ENCODE measurements around the gene SNCAIP.
"Not testable (repeated sequence)": the region's sequence is repeated elsewhere in the genome, so short reads cannot be mapped to it uniquely, and the experiment has no call there.

SNCAIP gene

DNA sequence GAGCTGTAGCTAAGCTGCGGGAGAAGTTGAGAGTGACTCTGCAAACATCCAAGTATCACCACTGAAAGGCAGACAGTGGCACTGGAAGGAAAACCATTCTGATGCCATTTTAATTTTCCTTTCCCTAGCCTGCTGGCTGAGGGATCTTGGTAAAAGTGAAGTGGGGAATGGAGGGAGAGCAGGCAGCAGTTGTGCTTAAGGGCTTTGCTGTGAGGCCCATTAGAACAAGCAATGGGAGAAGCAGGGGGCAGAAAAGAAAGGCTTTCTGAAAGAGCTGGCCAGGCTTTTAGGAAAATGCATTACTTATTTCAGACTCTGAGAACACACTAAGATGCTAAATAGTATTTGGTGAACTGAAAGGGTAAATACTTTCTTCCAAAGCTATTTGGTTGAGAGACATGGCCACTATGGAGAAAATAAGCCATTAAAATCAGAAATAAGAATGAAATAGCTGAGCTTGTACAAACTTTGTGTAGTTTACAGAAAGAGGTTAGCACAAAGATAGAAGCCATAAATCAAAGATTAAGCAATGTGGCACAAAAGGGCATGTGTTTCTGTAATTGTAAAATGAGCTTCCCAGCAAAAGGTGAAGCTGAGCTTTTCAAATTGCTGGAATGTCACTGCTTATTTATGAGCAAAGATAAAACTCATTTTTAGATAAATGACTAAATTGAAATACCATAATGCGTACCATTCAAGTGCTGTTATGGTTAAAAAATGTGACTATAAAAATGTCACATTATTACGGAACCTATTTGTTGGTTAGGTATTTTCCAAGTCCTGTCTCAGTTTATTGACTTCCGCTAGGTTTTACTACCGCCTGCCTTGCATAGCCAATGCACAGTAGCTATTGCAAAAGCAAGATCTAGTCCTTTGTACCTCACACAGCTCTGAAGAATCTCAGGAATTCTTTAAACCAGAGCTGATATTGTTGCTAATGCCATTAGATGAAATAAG, 20.8 kb downstream of the SNCAIP start:
- ATAC-seq (no peak), DNase-seq (ENCODE audit: low spot score in 2 of 2) (no peak)
- Mint-ChIP-seq H3K27ac (no peak overlapping the region), H3K4me1 (no peaks in the 10 kb centered on the region), H3K4me3 (no peak overlapping the region), H3K9me3 (peaks cover 5% of the 10 kb centered on the region), H3K36me3 (no peaks in the 10 kb centered on the region)

DNA sequence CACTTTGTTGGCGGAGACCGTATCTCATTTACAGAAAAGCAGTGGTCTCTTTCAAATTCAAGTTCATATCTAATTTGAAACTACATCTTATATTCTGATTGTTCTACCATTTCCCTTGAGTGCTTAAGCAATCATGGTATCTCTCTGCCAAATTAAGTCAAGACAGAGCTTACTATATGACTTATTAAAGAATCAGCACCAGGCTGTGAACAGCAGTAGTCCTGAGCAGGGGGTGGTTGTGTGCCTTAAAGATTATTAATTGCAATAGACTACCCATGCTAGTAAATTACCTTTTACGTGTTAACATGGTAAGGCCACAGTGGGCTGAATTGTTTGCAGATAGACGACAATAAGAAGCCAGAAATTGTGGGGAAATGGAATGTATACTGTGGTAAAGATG, 21.5 kb downstream of the SNCAIP start:
- H3K4me3 Mint-ChIP-seq: no peak overlapping the region
- H3K9me3 Mint-ChIP-seq: peaks cover 3% of the 10 kb centered on the region
- H3K36me3 Mint-ChIP-seq: no peaks in the 10 kb centered on the region
- no peak for DNase-seq (ENCODE audit: low spot score in 2 of 2)
- no peaks in the 10 kb centered on the region for H3K4me1 Mint-ChIP-seq
- no peak for ATAC-seq
- no peak overlapping the region for H3K27ac Mint-ChIP-seq

DNA sequence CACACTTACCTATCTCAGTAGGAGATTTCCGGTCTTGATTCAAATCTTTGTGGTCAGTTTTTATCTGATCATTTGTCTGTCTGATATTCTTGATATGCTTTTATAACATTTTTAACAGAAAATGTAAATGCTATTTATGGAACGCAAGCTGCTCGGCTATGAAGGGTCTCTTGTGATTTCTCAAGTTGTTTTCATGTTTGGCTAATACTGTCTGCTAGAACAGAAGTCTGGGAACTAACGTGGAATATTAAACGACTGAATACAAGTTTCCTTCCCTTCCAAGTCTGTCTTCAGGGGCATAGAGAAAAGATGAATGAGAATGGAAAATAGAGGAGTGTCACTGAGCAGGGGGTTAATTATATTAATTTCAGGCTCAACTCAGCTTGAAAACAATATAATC, 27.6 kb downstream of the SNCAIP start:
- H3K4me1 Mint-ChIP-seq: no peaks in the 10 kb centered on the region
- no peaks in the 10 kb centered on the region for H3K36me3 Mint-ChIP-seq
- no peak overlapping the region for H3K4me3 Mint-ChIP-seq
- DNase-seq (ENCODE audit: low spot score in 2 of 2): no peak
- H3K27ac Mint-ChIP-seq: no peak overlapping the region
- H3K9me3 Mint-ChIP-seq: no peaks in the 10 kb centered on the region
- no peak for ATAC-seq

DNA sequence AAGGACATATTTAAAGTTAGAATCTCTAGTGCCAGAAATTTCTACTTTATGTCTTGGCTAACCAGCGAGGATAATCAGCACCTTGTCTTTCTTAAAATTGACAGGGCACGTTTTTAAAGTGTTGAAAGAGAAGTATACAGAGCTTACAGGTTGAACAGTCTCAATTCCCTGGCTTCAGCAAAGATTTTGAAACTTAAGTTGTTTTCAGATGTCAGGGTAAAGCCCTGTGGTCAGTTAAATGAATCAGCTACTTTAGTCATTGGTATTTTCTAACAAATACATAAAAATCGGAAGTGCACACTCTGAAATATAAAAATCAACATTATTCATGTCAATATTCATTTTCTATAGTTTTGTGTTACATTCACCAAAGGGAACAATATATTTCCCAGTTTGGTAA, 29.1 kb downstream of the SNCAIP start:
- H3K9me3 Mint-ChIP-seq: no peaks in the 10 kb centered on the region
- H3K27ac Mint-ChIP-seq: no peak overlapping the region
- no peaks in the 10 kb centered on the region for H3K4me1 Mint-ChIP-seq
- H3K4me3 Mint-ChIP-seq: no peak overlapping the region
- no peak for DNase-seq (ENCODE audit: low spot score in 2 of 2)
- no peak for ATAC-seq
- H3K36me3 Mint-ChIP-seq: no peaks in the 10 kb centered on the region

DNA sequence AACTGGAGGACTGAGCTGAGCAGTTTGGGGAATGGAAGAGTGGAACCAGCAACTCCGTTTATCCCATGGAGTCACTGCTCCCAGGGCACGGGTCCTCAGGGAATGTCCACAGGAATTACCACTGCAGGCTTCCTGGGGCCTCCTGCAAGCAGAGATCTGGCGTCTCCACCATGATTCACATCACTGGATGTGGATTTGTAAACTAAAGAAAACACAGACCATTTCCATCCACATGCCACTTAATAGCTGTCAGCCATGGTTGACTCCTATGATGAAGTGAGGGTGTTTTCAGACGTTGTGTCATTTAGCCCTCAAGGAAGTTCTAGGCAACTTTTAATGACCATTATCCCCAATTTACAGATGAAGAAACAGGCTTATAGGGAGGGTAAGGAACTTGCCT, 30.2 kb downstream of the SNCAIP start:
- no peaks in the 10 kb centered on the region for H3K4me1 Mint-ChIP-seq
- DNase-seq (ENCODE audit: low spot score in 2 of 2): no peak
- no peaks in the 10 kb centered on the region for H3K36me3 Mint-ChIP-seq
- H3K4me3 Mint-ChIP-seq: no peak overlapping the region
- no peak overlapping the region for H3K27ac Mint-ChIP-seq
- no peaks in the 10 kb centered on the region for H3K9me3 Mint-ChIP-seq
- ATAC-seq: no peak

DNA sequence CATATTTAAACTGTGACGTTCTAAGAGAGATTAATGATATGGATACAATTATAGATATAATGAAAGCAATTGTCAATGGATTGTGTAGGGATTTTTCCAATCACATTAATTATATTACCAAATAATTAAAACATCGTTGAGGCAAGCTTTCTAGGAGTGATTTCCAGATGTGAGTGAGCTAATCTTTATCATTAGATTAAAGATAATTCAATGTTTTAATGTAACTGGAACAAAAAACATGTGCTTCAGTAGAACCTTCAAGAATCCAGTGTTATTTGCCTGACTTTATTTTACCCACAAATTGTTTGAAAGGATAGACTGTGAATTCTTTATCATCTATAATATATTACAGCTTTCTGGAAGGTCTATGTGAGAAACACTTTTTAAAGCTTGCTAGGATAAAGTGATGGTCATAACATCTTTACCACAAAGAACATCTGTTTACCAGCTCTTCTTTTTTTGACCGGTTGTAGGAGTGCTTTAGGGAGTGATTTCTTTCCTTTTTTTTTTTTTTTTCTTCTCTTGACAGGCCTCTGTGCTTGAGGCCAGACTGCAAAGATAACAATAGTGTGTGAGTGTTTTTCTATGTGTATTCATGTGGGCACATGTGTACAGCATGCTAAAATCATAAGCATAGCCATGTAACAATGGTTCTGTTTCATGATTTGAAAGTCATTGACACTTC, 35.0 kb downstream of the SNCAIP start:
- H3K36me3 Mint-ChIP-seq: no peaks in the 10 kb centered on the region
- H3K27ac Mint-ChIP-seq: no peak overlapping the region
- H3K9me3 Mint-ChIP-seq: no peaks in the 10 kb centered on the region
- no peak overlapping the region for H3K4me3 Mint-ChIP-seq
- no peaks in the 10 kb centered on the region for H3K4me1 Mint-ChIP-seq
- ATAC-seq: no peak
- DNase-seq (ENCODE audit: low spot score in 2 of 2): no peak

DNA sequence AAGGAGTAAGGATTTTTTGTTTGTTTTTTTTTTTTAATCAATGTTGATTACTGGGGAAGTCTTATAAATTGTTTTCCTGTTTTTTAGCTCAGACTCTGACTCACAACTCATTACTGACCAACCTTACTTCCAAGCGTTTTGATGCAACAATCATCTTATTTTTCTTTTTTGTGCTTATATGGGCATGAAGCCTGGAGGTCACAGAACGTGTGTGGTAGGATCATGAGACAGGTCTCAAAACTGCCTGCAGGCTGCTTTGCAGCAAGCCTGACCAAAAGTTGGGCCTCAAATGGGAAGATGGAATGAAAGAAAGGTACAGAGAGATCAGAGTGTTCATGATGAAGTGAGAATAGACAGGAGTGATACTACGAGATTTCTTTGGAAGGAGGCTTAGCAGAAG, 38.5 kb downstream of the SNCAIP start:
- ATAC-seq (no peak), DNase-seq (ENCODE audit: low spot score in 2 of 2) (no peak)
- Mint-ChIP-seq H3K9me3 (no peaks in the 10 kb centered on the region), H3K36me3 (no peaks in the 10 kb centered on the region), H3K4me1 (no peaks in the 10 kb centered on the region), H3K4me3 (no peak overlapping the region), H3K27ac (no peak overlapping the region)

DNA sequence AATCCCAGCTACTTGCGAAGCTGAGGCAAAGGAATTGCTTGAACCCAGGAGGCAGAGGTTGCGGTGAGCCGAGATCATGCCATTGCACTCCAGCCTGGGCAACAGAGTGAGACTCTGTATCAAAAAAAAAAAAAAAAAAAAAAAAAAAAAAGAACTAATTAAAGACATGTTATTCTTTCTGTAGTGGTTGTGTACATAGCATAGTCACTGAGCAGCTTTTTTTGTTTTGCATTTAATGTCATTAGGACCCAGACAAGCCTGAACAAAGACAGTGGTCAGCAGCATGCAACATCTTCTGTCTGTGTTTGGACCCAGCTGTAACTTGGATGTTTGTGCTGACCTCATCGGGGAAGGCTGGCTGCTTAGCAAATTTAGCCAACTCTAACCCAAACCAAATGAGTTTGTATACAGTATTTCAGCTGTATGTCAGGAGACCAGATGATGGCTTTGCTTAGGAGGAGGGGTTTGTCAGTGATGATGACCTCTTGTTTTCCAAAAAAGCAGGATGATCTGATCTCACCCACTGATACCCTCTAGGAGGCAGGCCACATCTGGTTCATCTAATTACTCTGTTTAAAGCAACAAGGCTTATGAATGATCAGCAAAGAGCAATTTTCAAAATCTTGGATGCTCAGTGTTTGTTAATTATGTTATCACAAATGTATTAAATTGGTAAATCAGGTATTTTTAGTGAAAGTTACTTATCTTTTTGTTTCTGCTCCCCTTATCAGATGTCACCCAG, 39.5 kb downstream of the SNCAIP start:
- no peak for DNase-seq (ENCODE audit: low spot score in 2 of 2)
- Mint-ChIP-seq H3K4me3 (no peak overlapping the region), H3K9me3 (no peaks in the 10 kb centered on the region), H3K4me1 (no peaks in the 10 kb centered on the region), H3K27ac (no peak overlapping the region), H3K36me3 (no peaks in the 10 kb centered on the region)
- ATAC-seq: no peak

DNA sequence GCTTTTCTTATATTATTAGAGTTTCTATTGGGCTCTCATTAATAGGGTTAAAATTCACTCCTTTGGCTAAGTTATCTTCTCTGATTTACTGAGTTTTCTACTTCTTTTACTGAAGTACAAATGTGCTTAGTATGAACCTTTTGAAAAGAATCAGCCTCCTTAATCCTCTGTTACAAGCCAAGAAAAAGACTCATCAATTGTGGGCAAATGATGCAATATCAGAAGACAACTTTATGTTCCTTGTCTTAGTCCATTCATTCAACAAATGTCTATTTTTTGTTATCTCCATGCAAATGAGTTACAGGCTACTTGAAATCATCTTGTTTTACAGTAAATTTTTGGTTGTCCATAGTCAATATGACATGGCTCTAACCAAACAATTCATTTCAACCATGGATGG, 40.3 kb downstream of the SNCAIP start:
- Mint-ChIP-seq H3K4me1 (no peaks in the 10 kb centered on the region), H3K27ac (no peak overlapping the region), H3K4me3 (no peak overlapping the region), H3K9me3 (no peaks in the 10 kb centered on the region), H3K36me3 (no peaks in the 10 kb centered on the region)
- ATAC-seq (no peak), DNase-seq (ENCODE audit: low spot score in 2 of 2) (no peak)

DNA sequence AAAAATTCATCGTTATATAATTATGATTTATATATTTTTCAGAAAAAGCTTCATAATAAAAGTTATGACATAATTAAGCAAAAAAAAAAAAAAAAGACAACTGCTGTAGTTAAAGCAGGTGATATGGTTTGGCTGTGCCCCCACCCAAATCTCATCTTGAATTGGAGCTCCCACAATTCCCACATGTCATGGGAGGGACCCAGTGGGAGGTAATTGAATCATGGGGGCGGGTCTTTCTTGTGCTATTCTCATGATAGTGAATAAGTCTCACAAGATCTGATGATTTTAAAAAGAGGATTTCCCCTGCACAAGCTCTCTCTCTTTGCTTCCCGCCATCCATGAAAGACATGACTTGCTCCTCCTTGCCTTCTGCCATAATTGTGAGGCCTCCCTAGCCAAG, 41.3 kb downstream of the SNCAIP start:
- not testable (repeated sequence) for H3K4me3 Mint-ChIP-seq; H3K36me3 Mint-ChIP-seq; DNase-seq (ENCODE audit: low spot score in 2 of 2); H3K27ac Mint-ChIP-seq; H3K9me3 Mint-ChIP-seq; H3K4me1 Mint-ChIP-seq; ATAC-seq

DNA sequence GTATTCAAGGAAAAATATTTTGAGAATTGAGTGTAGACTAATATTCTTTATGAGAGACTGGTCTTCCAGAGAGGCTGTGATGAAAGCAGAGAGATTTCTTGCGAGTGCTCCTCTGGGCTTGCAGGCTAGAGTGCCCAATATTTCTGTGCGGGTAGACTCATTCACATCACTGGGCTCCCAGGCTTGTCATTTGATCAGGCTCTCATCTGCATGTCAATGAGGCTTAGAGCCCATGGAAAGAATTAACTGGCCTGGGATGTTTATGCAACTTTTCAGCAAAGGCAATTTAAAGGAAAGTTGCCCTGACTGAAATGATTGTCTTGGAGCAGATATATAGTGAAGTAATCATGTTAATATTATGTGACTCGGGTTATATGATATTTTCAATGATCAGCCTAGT, 42.3 kb downstream of the SNCAIP start:
- no peak for ATAC-seq
- Mint-ChIP-seq H3K4me3 (no peak overlapping the region), H3K9me3 (no peaks in the 10 kb centered on the region), H3K36me3 (no peaks in the 10 kb centered on the region), H3K4me1 (no peaks in the 10 kb centered on the region), H3K27ac (no peak overlapping the region)
- DNase-seq (ENCODE audit: low spot score in 2 of 2): no peak

DNA sequence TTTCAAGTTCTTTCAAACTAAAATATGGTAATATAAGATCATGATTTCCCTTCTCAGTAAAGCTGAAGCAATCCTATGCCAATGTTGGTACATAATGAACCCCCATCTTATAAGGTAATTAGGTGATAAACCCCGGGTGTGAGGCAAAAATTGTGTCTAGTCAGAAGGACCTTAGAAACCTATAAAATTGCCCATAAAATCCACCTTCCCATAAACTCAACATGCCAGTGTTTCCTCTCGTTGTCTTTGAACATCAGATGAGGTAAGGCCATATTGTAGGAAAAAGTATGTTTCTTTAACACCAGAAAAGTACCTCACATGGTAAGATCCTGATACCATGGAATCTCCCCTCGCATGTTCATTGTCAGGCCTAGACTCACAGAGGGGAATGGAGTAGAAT, 43.3 kb downstream of the SNCAIP start:
- H3K36me3 Mint-ChIP-seq: no peaks in the 10 kb centered on the region
- H3K27ac Mint-ChIP-seq: no peak overlapping the region
- DNase-seq (ENCODE audit: low spot score in 2 of 2) (no peak), ATAC-seq (no peak)
- no peak overlapping the region for H3K4me3 Mint-ChIP-seq
- no peaks in the 10 kb centered on the region for H3K4me1 Mint-ChIP-seq
- H3K9me3 Mint-ChIP-seq: no peaks in the 10 kb centered on the region

DNA sequence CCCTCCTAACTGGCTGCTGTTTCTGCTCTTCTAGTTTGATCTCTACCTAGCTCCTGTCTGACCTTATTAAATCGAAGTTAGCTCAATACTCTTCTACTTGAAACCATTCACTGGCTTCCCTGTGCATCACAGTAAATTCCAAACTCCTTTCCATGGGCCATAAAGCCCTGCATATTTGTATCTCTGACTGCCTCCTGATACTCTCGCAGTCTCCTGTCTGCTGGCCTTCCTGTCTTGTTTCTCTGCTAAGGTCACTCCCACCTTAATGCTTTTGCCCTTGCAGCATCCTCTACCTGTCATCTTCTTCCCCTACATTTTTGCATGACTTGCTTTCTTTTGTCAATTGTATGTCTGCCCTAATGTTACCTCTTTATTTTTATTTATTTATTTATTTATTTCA, 44.8 kb downstream of the SNCAIP start:
- H3K27ac Mint-ChIP-seq: no peak overlapping the region
- H3K4me3 Mint-ChIP-seq: no peak overlapping the region
- no peaks in the 10 kb centered on the region for H3K4me1 Mint-ChIP-seq
- no peak for ATAC-seq
- no peaks in the 10 kb centered on the region for H3K36me3 Mint-ChIP-seq
- H3K9me3 Mint-ChIP-seq: no peaks in the 10 kb centered on the region
- no peak for DNase-seq (ENCODE audit: low spot score in 2 of 2)

DNA sequence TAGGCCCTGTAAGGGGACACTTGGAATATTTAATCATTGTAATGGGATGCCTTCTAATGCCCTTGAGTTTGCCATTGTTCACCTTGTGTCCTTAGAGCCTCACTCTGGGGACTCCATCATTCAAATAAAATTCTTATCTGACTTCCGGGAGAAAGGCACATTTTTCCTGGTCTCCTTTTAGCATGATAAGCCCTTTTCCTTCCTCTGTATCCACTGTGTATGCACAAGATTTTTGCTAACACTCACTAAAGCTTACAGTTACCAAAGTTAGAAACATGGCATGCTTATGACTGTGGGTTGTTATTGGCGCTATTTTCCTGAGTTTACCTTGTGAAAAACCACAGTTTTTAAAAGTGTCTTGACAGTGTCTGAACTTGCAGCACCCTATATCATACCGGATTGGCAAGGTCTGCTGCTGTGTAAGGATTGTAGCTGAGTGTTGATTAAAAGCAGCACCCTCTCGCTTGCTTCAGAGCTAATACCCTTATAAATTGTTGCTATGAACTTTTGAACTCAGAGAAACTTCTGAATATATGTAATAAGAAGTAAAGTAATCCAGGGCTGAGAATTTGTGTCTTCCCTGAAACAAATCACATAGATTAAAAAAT, 46.4 kb downstream of the SNCAIP start:
- no peak for DNase-seq (ENCODE audit: low spot score in 2 of 2)
- Mint-ChIP-seq H3K4me1 (no peaks in the 10 kb centered on the region), H3K36me3 (no peaks in the 10 kb centered on the region), H3K27ac (no peak overlapping the region), H3K9me3 (no peaks in the 10 kb centered on the region), H3K4me3 (no peak overlapping the region)
- no peak for ATAC-seq

DNA sequence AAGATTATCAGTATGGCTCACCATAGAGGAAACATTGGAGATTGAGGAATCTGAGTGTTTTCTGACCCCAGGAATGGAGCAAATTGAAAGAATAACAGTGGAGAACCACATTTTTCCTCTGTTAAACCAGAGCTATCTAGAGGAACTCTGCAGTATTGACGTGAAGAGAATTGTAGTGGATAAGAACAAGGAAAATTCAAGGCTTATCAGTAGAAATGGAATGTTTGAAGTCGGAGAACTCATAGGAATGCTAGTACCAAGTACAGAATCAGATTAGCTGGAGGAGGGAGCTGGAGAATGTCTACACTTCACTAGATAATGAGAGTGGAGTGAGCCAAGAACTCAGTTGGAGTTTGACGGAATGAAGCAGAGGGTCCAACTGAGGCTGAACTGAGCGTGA, 50.3 kb downstream of the SNCAIP start:
- H3K36me3 Mint-ChIP-seq: no peaks in the 10 kb centered on the region
- H3K9me3 Mint-ChIP-seq: peaks cover 6% of the 10 kb centered on the region
- no peak overlapping the region for H3K27ac Mint-ChIP-seq
- H3K4me1 Mint-ChIP-seq: no peaks in the 10 kb centered on the region
- H3K4me3 Mint-ChIP-seq: no peak overlapping the region
- no peak for DNase-seq (ENCODE audit: low spot score in 2 of 2)
- ATAC-seq: no peak
